GM19328 (cell line): ENCODE measurements around the gene TRAPPC10.

Experiments used
- ATAC-seq: cut with Tn5 transposase; IDR thresholded peaks from one replicate; pipeline ENCODE4 v1.9.1; 2021; ENCODE audit warnings: mild to moderate bottlenecking, moderate library complexity; ENCODE audit not compliant: unreplicated experiment

Gene TRAPPC10

GRCh38 chr21:43982489-43983078 is 29.5 kb upstream of the TRAPPC10 start:
- ATAC-seq: no peak

GRCh38 chr21:43983390-43983789 is 28.7 kb upstream of the TRAPPC10 start:
- ATAC-seq: no peak

GRCh38 chr21:43983860-43984420 is 28.2 kb upstream of the TRAPPC10 start:
- no peak for ATAC-seq

- ATAC-seq: no peak
Observed at GRCh38 chr21:43984905-43985689, 27.0 kb upstream of the TRAPPC10 start.

GRCh38 chr21:43985690-43986251 is 26.3 kb upstream of the TRAPPC10 start:
- ATAC-seq: no peak

- ATAC-seq: no peak
Observed at GRCh38 chr21:43986544-43987451, 25.3 kb upstream of the TRAPPC10 start.

- no peak for ATAC-seq
Observed at GRCh38 chr21:43987509-43987908, 24.6 kb upstream of the TRAPPC10 start.

GRCh38 chr21:43988016-43988415 is 24.1 kb upstream of the TRAPPC10 start:
- no peak for ATAC-seq

GRCh38 chr21:43988506-43989230 is 23.4 kb upstream of the TRAPPC10 start:
- ATAC-seq: no peak

GRCh38 chr21:43989401-43989800 is 22.7 kb upstream of the TRAPPC10 start:
- no peak for ATAC-seq

- ATAC-seq: no peak
Observed at GRCh38 chr21:43991447-43991991, 20.6 kb upstream of the TRAPPC10 start.

- no peak for ATAC-seq
Observed at GRCh38 chr21:43992121-43992520, 20.0 kb upstream of the TRAPPC10 start.

GRCh38 chr21:43993420-43993934 is 18.6 kb upstream of the TRAPPC10 start:
- ATAC-seq: no peak

GRCh38 chr21:43994085-43994484 is 18.0 kb upstream of the TRAPPC10 start:
- no peak for ATAC-seq

GRCh38 chr21:43994646-43995045 is 17.5 kb upstream of the TRAPPC10 start:
- no peak for ATAC-seq

- ATAC-seq: no peak
Observed at GRCh38 chr21:43995521-43996105, 16.5 kb upstream of the TRAPPC10 start.

- ATAC-seq: no peak
Observed at GRCh38 chr21:43997766-43998742, 14.1 kb upstream of the TRAPPC10 start.

GRCh38 chr21:44000360-44000759 is 11.7 kb upstream of the TRAPPC10 start:
- ATAC-seq: no peak
